Activated effector memory CD4-positive, alpha-beta T cell treated with Interleukin-2 at 50 U/mL for 16 hours (primary cell): ENCODE data around the gene EPHB2.
"Not testable (repeated sequence)": the region's sequence is repeated elsewhere in the genome, so short reads cannot be mapped to it uniquely, and the experiment has no call there.

Experiments used
- DNase-seq: peaks from one replicate; pipeline ENCODE4 v3.0.0-alpha.2; 2020

The EPHB2 gene

DNA sequence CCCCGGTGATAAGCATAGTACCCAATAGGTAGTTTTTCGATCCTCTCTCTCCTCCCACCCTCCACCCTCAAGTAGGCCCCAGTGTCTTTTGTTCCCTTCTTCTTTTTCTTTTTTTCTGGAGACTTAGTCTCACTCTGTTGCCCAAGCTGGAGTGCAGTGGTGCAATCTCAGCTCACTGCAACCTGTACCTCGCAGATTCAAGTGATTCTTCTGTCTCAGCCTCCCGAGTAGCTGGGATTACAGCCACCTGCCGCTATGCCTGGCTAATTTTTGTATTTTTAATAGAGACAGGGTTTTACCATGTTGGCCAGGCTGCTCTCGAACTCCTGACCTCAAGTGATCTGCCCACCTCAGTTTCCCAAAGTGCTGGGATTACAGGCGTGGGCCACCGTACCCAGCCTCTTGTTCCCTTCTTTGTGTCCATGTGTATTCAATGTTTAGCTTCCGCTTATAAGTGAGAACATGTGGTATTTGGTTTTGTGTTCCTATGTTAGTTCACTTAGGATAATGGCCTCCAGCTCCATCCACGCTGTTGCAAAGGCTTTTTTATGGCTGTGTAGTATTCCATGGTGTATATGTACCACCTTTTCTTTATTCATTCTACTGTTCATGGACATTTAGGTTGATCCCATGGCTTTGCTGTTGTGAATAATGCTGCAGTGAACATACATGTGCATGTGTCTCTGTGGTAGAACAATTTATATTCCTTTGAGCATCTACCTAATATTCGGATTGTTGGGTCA is 133.0 kb downstream of the EPHB2 start:
- not testable (repeated sequence) for DNase-seq

DNA sequence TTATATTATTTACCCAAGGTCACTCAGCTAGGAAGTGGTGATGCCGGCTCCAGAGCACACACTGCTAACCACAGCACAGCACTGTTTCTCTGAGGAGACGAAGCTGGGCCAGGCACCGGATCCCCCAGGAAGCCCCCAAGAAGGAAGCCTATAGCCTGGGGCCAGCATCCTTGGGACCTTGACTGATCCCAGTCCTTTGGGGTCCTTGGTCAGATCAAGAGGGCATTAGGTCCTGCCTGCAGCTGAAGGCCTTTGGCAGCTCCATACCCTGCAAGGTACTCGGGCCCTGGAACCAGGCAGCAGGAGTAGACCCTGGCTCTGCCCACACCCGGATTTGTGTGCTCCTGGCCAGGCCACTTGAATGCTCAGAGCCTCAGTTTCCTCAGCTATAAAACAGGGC is 134.0 kb downstream of the EPHB2 start:
- DNase-seq = no peak

GRCh38 chr1:22845398-22845935 is 134.8 kb downstream of the EPHB2 start:
- DNase-seq = no peak

DNA sequence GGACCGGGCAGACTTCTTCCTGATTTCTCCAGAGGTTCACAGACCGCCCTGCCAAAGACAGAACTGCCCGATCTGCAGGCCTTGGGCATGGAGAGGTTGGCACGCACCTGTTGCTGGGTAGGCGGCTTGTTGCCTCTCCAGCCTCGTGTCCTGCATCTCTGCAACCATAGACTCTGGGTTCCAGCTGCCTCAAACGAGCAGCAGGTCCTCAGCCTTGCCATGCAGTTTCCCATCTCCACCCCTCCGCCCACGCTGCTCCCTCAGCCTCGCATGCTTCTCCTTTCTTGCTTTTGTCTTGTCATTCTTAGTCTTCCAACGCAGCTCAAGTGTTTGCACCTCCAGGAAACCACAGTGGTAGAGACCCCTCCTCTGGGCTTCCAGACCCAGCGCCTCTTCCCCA is 135.8 kb downstream of the EPHB2 start:
- DNase-seq = no peak

DNA sequence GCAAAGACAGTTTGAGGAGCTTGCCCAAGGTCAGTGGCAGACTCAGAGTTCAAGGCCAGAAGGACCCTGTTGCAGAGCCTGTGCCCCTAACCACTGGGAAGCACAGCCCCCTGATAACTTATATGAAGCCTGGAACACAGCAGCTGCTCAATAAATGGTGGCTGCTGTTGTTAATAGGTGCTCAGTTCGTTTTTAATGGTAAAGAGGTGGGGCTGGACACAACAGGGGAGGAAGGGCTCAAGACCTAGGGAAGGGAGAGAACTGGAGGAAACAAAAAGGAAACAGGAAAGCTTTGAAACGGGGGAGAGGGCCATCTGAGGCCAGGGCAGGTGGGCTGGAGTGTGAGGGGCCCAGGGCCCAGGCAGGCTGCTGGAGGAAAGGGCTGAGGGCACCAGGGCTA is 136.6 kb downstream of the EPHB2 start:
- DNase-seq = no peak

- DNase-seq = no peak
Measured at GRCh38 chr1:22847709-22848108, 137.1 kb downstream of the EPHB2 start.

- no peak for DNase-seq
Measured at GRCh38 chr1:22848405-22848804, 137.8 kb downstream of the EPHB2 start.

GRCh38 chr1:22849770-22850169 is 139.1 kb downstream of the EPHB2 start:
- DNase-seq = no peak

DNA sequence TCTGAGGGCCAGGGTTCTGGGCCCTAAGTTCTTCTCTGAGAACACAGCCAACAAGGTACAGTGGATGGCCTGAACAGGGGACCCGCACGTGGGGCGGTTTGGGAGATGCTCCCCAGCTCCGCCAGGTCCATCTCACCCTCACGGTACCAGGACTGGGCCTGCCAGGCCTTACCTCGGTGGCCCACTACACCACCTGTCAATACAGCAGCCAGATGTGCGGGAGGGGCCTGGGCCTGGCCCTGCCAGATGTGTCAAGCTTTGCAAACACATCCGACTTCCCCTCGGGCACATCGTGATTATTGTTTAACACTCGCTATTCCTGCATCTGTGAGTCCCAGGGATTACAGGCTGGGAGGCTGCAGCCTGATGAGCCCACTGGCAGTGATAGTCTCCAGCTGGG is 139.6 kb downstream of the EPHB2 start:
- no peak for DNase-seq

- DNase-seq = no peak
Measured at GRCh38 chr1:22850681-22851080, 140.0 kb downstream of the EPHB2 start.

DNA sequence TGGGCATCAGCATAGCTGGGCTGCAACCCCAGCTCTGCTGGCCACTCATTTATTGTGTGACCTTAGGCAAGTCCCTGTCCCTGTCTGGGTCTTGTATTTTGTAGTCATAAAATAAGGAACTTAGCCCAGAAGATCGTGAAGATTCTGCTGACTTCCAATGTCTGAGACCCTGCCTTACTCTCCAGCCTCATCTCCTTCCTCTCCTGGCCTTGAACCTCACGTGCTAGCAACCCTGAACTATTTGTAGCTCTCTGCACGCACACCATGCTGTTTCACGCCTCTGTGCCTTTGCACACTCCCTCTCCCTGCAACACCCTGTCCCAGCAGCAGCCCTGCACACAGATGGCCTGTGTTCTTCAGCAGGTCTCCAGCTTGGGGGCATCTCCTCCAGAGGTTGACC is 140.9 kb downstream of the EPHB2 start:
- no peak for DNase-seq

GRCh38 chr1:22852144-22852655 is 141.6 kb downstream of the EPHB2 start:
- no peak for DNase-seq

DNA sequence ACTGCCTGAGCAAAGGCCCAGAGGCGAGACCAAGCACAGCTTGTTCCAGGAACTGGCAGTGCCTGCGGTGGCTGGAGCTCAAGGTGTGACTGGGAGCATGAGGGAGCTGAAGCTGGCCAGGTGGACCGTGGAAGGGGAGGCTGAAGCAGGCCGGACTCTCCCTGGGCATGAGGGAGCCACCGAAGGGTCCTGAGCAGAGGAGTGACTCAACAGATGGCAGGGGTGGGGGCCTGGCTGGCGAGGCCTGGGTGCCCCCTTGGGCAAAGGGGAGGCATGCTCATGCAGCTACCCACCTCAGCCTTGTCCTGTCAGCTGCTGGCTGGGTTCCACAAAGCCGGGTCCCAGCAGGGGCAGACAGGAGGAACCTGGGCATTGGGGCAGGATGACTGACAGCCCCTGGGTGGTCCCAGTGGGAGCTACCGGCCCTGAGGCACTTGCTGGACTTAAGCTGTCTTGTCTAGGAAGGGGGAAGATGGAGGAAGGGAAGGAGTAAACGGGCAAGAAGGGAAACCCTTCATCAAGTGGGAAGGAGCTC is 143.1 kb downstream of the EPHB2 start:
- no peak for DNase-seq

DNA sequence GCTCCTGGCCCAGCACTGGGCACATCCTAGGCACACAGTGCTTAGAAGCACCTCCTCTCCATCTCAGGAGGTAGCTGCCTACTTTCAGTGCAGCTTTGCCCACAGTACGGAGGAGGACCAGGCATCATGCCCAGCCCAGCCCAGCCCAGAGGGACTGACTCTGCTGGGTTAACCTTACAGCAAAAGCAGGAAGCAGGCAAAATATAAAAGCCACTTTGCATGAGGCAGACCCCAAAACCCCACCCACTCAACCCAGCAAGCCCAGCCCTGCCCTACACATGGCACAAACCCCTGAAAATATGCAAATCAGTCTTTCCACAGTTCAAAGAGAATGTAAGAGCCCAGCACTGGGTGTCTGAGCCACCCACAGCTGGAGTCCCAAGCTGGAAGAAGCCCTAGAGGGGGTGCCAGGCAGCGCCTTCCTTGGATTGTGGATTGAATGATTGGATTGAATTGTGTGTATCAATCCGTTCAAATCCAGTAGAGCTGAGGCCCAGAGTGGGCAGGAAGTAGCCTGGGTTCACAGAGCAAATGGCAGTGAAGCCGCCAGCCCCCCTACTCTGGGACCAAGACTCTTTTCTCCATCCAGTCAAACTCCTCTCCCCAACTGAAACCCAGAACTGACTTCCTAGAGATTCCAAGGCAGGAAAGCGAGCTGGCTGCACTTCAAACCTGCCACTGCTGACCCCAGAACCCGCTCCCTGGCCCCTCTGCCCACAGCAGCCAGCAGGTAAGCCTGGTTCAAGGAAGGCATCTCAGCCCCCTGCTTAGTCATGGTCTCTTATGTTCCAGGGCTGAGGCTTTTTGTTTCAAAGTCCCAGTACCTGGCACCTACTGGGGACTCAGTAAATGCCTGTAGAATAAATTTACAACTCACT is 144.3 kb downstream of the EPHB2 start:
- DNase-seq = no peak

- DNase-seq = no peak
Measured at GRCh38 chr1:22855668-22856606, 145.3 kb downstream of the EPHB2 start.

DNA sequence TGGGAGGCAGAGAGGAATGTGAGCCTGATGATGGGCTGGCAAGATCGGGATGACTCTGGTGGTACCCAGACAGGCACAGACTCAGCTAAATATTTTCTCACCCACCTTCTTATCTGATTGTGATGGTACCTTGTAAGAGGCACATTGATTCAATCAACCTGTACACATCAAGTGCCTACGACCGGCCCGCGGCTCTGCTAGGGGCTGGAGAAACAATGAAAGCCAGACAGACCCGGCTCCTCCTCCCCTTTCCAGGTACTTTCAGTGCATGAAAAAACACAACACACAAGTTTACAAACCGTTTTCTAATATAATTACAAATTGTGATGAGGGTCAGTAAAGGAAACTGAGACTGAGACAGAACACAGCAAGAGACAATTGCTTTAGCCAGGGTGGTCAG is 147.0 kb downstream of the EPHB2 start:
- no peak for DNase-seq

DNA sequence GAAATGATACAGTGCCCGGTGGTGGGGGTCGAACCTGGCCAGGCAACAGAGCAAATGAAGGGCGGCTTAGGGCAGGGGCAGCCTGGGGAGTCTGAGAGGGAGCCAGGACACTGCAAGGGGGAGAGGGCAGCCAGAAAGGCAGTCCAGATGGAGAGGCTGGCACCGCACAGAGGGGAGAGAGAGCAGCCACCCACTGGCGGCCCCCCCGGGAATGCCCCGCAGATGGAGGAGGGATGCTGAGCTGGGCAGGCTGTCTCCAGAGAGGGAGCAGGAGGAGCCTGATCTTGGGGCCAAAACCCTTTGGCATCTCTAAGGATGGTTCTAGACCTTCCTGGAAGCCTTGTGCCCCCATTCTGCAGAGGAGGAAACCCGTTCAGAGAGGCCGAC is 149.8 kb downstream of the EPHB2 start:
- no peak for DNase-seq

DNA sequence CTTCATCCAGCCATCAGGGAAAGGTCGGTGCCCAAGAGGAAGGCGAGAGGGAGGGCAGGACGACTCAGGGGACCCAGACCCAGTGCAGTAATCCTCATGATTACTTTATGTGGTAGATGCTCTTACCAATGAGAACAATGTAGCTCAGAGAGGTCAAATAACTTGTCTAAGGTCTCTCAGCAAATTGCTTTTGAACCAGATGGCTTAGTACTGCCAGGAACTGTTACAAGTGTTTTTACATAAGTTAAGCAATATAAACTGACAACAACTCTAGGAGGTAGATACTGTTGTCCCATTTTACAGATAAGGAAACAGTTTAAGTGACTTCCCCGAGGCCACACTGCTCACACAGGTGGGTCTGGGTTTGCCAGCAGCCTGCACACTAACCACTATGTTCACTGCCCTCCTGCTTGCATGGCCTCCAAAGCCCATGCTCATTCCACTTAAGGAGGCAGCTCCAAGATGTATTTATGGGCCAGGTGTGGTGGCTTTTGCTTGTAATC is 150.3 kb downstream of the EPHB2 start:
- DNase-seq = no peak

GRCh38 chr1:22861764-22862440 is 151.3 kb downstream of the EPHB2 start:
- no peak for DNase-seq

GRCh38 chr1:22862752-22863151 is 152.1 kb downstream of the EPHB2 start:
- no peak for DNase-seq

DNA sequence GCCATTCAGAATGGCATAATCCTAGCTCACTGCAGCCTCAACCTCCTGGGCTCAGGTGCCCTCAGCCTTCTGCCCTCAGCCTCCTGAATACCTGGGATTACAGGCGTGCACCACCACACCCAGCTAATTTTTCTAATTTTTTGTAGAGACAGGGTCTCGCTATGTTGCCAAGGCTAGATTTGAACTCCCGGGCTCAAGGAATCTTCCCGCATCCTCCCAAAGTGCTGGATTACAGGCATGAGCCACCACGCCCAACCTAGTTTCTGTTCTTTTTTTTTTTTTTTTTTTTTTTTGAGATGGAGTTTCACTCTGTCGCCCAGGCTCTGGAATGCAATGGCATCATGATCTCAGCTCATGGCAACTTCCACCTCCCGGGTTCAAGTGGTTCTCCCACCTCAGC is 153.1 kb downstream of the EPHB2 start:
- DNase-seq = no peak

DNA sequence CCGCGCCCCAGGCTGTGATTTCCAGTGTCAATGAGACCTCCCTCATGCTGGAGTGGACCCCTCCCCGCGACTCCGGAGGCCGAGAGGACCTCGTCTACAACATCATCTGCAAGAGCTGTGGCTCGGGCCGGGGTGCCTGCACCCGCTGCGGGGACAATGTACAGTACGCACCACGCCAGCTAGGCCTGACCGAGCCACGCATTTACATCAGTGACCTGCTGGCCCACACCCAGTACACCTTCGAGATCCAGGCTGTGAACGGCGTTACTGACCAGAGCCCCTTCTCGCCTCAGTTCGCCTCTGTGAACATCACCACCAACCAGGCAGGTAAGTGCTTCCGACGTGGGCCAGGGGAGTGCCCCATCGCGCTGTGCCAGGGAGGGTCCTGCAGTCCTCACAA is 154.2 kb downstream of the EPHB2 start:
- no peak for DNase-seq
